ENCODE measurements around the gene DGLUCY. TPM values are rescaled to one million over a fixed set of nuclear protein-coding genes. Genes with fewer than 3 reads are reported as not detected.

The DGLUCY gene
- total RNA-seq, 1 experiment from 2014 or later, result 67.0 TPM

DNA sequence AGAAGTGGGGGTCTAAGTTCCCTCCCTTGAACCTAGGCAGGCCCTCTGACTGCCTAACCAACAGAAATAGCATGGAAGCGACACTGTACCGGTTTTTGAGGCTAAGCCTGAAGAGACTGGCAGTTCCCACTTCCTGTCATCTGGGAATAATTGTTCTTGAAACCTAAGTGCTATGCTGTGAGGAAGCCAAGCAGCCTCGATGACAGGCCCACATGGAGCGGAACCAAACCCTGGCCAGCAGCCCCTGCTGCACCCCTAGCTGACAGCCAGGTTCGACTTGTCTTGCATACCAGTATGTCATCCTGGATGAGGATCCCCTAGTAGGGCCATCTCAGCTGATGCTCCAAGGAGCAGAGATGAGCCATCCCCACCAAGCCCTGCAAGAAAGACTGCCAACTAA, 137.0 kb downstream of the DGLUCY start:
- intact Hi-C loops (cut with micrococcal nuclease), result no loop called here
- TF ChIP-seq, protein P1, sequence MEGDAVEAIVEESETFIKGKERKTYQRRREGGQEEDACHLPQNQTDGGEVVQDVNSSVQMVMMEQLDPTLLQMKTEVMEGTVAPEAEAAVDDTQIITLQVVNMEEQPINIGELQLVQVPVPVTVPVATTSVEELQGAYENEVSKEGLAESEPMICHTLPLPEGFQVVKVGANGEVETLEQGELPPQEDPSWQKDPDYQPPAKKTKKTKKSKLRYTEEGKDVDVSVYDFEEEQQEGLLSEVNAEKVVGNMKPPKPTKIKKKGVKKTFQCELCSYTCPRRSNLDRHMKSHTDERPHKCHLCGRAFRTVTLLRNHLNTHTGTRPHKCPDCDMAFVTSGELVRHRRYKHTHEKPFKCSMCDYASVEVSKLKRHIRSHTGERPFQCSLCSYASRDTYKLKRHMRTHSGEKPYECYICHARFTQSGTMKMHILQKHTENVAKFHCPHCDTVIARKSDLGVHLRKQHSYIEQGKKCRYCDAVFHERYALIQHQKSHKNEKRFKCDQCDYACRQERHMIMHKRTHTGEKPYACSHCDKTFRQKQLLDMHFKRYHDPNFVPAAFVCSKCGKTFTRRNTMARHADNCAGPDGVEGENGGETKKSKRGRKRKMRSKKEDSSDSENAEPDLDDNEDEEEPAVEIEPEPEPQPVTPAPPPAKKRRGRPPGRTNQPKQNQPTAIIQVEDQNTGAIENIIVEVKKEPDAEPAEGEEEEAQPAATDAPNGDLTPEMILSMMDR (IDR thresholded peaks at IDR 0.05 in 2 of 3, conservative IDR thresholded peaks at IDR 0.05 in 1 of 3; ENCODE audit: borderline replicate concordance in 1 of 3, insufficient read depth in 1 of 3, low read depth in 2 of 3, low read length in 2 of 3), result no peak
- TF ChIP-seq CEBPB (IDR thresholded peaks at IDR 0.05; ENCODE audit: low read depth), result no peak
- no peak for TF ChIP-seq YY1 (IDR thresholded peaks at IDR 0.05; ENCODE audit: extremely low read depth, insufficient replicate concordance, low read depth, low read length)
- no peak for TF ChIP-seq EZH2 (IDR thresholded peaks at IDR 0.05)
- TF ChIP-seq ZFX (IDR thresholded peaks at IDR 0.05), result no peak
- no peak for TF ChIP-seq FOSL1 (IDR thresholded peaks at IDR 0.05; ENCODE audit: low read depth)
- TF ChIP-seq RAD21 (IDR thresholded peaks at IDR 0.05; ENCODE audit: low read depth), result no peak
- TF ChIP-seq, protein P2, sequence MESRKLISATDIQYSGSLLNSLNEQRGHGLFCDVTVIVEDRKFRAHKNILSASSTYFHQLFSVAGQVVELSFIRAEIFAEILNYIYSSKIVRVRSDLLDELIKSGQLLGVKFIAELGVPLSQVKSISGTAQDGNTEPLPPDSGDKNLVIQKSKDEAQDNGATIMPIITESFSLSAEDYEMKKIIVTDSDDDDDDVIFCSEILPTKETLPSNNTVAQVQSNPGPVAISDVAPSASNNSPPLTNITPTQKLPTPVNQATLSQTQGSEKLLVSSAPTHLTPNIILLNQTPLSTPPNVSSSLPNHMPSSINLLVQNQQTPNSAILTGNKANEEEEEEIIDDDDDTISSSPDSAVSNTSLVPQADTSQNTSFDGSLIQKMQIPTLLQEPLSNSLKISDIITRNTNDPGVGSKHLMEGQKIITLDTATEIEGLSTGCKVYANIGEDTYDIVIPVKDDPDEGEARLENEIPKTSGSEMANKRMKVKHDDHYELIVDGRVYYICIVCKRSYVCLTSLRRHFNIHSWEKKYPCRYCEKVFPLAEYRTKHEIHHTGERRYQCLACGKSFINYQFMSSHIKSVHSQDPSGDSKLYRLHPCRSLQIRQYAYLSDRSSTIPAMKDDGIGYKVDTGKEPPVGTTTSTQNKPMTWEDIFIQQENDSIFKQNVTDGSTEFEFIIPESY (IDR thresholded peaks at IDR 0.05; ENCODE audit: extremely low read depth, insufficient replicate concordance, low read length), result no peak
- TF ChIP-seq, protein P3, sequence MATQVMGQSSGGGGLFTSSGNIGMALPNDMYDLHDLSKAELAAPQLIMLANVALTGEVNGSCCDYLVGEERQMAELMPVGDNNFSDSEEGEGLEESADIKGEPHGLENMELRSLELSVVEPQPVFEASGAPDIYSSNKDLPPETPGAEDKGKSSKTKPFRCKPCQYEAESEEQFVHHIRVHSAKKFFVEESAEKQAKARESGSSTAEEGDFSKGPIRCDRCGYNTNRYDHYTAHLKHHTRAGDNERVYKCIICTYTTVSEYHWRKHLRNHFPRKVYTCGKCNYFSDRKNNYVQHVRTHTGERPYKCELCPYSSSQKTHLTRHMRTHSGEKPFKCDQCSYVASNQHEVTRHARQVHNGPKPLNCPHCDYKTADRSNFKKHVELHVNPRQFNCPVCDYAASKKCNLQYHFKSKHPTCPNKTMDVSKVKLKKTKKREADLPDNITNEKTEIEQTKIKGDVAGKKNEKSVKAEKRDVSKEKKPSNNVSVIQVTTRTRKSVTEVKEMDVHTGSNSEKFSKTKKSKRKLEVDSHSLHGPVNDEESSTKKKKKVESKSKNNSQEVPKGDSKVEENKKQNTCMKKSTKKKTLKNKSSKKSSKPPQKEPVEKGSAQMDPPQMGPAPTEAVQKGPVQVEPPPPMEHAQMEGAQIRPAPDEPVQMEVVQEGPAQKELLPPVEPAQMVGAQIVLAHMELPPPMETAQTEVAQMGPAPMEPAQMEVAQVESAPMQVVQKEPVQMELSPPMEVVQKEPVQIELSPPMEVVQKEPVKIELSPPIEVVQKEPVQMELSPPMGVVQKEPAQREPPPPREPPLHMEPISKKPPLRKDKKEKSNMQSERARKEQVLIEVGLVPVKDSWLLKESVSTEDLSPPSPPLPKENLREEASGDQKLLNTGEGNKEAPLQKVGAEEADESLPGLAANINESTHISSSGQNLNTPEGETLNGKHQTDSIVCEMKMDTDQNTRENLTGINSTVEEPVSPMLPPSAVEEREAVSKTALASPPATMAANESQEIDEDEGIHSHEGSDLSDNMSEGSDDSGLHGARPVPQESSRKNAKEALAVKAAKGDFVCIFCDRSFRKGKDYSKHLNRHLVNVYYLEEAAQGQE (IDR thresholded peaks at IDR 0.05; ENCODE audit: low read depth), result no peak
- no peak for TF ChIP-seq POLR2A (IDR thresholded peaks at IDR 0.05; ENCODE audit: borderline replicate concordance, extremely low read depth, insufficient read depth, insufficient read length)
- no peak for TF ChIP-seq SIN3A (IDR thresholded peaks at IDR 0.05; ENCODE audit: low read depth)
- TF ChIP-seq ELF1 (IDR thresholded peaks at IDR 0.05; ENCODE audit: borderline replicate concordance, low read depth), result no peak
- TF ChIP-seq TCF7L2 (IDR thresholded peaks at IDR 0.05; ENCODE audit: borderline replicate concordance, extremely low read depth, insufficient read depth, insufficient read length), result no peak
- no peak for TF ChIP-seq SRF (IDR thresholded peaks at IDR 0.05; ENCODE audit: low read depth)
- TF ChIP-seq, protein P4, sequence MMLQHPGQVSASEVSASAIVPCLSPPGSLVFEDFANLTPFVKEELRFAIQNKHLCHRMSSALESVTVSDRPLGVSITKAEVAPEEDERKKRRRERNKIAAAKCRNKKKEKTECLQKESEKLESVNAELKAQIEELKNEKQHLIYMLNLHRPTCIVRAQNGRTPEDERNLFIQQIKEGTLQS (IDR thresholded peaks at IDR 0.05), result no peak
- no peak for TF ChIP-seq ZNF274 (IDR thresholded peaks at IDR 0.05; ENCODE audit: low read depth, low read length)

More for the DNA sequence above, 137.0 kb downstream of the DGLUCY start:
- no peaks in the 10 kb centered on the region for H3K9me3 ChIP-seq (ENCODE audit: control insufficient read depth in 1 of 2, insufficient read depth in 1 of 2, low read depth in 1 of 2, low read length in 2 of 2)
- H3K27ac ChIP-seq (ENCODE audit: low read depth, low read length), result no peak overlapping the region
- no peak overlapping the region for H3K4me2 ChIP-seq (ENCODE audit: low read length)
- H3K36me3 ChIP-seq (ENCODE audit: control insufficient read depth in 1 of 2, insufficient read depth in 2 of 2, low read length in 2 of 2), result no peaks in the 10 kb centered on the region
- no peak overlapping the region for H3K4me3 ChIP-seq (replicated peaks in 1 of 2; ENCODE audit: low read depth in 1 of 2, low read length in 2 of 2)
- CTCF ChIA-PET, result no interaction called here
- no peaks in the 10 kb centered on the region for H3K27me3 ChIP-seq (ENCODE audit: insufficient read depth, low read length)
- no peak overlapping the region for H3K9ac ChIP-seq (ENCODE audit: low read length)
- DNase-seq (ENCODE audit: low read depth, low spot score) (no peak), ATAC-seq (no peak)
- RAD21 ChIA-PET (ENCODE audit: low non-redundant PET in 1 of 2, low total read pairs in 2 of 2, uncharacterized antibody in 2 of 2, unreplicated experiment in 2 of 2), result no interaction called here
- no peaks in the 10 kb centered on the region for H4K20me1 ChIP-seq (ENCODE audit: insufficient read depth)
- H2AFZ ChIP-seq (ENCODE audit: low read depth, low read length, poor library complexity, severe bottlenecking), result no peak overlapping the region
- peaks cover 5 to 11% of the 10 kb centered on the region in 2 experiments; a peak in 2 of 4 replicates for H3K4me1 ChIP-seq (ENCODE audit: control insufficient read depth in 1 of 2, insufficient read depth in 2 of 2, low read length in 2 of 2)
- POLR2A ChIA-PET, result no interaction called here
- no TSS peak for BruUV-seq (replicated peaks)
- no peaks in the 10 kb centered on the region for H3K79me2 ChIP-seq (ENCODE audit: insufficient read depth, low read length)
- no peaks in the 10 kb centered on the region for H3K9me2 ChIP-seq (ENCODE audit: insufficient read depth)
